Lower leg skin (tissue), 4 donors: ENCODE results near the gene POLDIP3. TPM values are rescaled to one million over a fixed set of nuclear protein-coding genes. Genes with fewer than 3 reads are reported as not detected.
"Not testable (repeated sequence)": the region's sequence is repeated elsewhere in the genome, so short reads cannot be mapped to it uniquely, and the experiment has no call there.

Experiments used
- DNase-seq, 2 donors: peaks; one replicate each; pipeline ENCODE4 v3.0.0-alpha.2; 2019; ENCODE audit warnings: low spot score in 2 of 2
- H3K4me3 ChIP-seq: fragments of 200-600 bp; sonication (generic); 2 replicates; pipeline ENCODE4 v1.5.1; 2017; ENCODE audit warnings: mild to moderate bottlenecking, low read depth; ENCODE audit not compliant: poor library complexity, severe bottlenecking
- POLR2A ChIP-seq, 2 donors: fragments of 450-650 bp; IDR thresholded peaks; one replicate each; pipeline ENCODE4 v1.6.1; 2016 to 2017; ENCODE audit warnings: antibody characterized with exemption in 2 of 2, mild to moderate bottlenecking in 1 of 2, moderate library complexity in 1 of 2
- WGBS, 2 donors: methylation state at CpG; one replicate each; pipeline ENCODE4 v1.1.5; 2018; 5-methylcytosine and 5-hydroxymethylcytosine counted together
- intact Hi-C: fragments of 100-400 bp; cut with DNase I; formaldehyde crosslinking; loops from one replicate; pipeline ENCODE4 v1.15.0; 2023; ENCODE audit warnings: low total_unique reads
- total RNA-seq, 4 donors: library from RNA; depleted of rRNA; stranded (reverse); fragments of >200 nt; gene quantifications; one replicate each; pipeline ENCODE4 v1.1.0, GENCODE V29; 2016
- TF ChIP-seq, protein P1 (sequence below), 3 donors: fragments of 450-650 bp; IDR thresholded peaks; one replicate each; pipeline ENCODE4 v1.5.1; 2016; ENCODE audit warnings: antibody characterized with exemption in 3 of 3, mild to moderate bottlenecking in 3 of 3, moderate library complexity in 2 of 3

POLDIP3 gene
- total RNA-seq, 4 donors from 2014 or later, result 29.6 to 41.8 (median 40.8) TPM

DNA sequence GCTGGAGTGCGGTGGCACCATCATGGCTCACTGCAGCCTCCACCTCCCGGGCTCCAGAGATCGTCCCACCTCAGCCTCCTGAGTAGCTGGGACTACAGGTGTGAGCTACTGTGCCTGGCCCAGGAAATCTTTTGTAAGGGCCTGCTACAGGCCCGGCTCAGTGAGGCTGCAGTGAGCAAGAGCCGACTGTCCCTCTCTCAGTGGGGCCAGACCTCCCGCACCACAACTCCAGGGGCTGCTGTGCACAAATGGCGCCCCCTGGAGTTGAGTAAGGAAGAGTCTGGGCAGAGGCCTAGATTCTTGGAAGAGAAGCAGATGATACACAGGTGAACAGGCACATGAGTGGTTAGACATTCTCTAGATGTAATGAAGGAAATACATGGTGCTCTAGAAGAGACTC is 53.9 kb downstream of the POLDIP3 start:
- WGBS, 2 donors, result 76 to 77% methylated on average over 7 of the region's 7 CpGs
- TF ChIP-seq, protein P1, sequence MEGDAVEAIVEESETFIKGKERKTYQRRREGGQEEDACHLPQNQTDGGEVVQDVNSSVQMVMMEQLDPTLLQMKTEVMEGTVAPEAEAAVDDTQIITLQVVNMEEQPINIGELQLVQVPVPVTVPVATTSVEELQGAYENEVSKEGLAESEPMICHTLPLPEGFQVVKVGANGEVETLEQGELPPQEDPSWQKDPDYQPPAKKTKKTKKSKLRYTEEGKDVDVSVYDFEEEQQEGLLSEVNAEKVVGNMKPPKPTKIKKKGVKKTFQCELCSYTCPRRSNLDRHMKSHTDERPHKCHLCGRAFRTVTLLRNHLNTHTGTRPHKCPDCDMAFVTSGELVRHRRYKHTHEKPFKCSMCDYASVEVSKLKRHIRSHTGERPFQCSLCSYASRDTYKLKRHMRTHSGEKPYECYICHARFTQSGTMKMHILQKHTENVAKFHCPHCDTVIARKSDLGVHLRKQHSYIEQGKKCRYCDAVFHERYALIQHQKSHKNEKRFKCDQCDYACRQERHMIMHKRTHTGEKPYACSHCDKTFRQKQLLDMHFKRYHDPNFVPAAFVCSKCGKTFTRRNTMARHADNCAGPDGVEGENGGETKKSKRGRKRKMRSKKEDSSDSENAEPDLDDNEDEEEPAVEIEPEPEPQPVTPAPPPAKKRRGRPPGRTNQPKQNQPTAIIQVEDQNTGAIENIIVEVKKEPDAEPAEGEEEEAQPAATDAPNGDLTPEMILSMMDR (IDR thresholded peaks at IDR 0.05), result no peak
- TF ChIP-seq POLR2A (IDR thresholded peaks at IDR 0.05), result no peak
- no peak for DNase-seq
- H3K4me3 ChIP-seq, result no peak overlapping the region
- intact Hi-C loops, result no loop called here

DNA sequence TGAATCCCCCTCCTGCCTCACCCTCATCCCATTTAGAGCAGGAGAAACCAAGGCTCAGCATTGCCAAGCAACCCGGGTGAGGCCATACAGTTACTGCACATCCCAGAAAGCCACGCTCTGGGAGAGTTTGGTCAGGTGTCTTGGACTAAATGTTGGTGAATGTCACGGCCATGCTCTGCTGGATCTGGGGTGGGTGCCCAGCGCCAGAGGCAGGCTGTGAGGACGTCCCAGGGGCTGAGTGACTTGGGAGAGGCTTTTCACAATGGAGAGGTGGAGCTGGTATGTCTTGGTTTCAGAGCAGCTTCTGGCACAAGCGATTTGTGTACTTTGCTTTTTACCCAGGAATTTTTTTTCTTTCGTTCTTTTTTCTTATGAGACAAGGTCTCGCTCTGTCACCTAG is 54.3 kb downstream of the POLDIP3 start:
- TF ChIP-seq, protein P1 (IDR thresholded peaks at IDR 0.05), result no peak
- TF ChIP-seq POLR2A (IDR thresholded peaks at IDR 0.05), result no peak
- DNase-seq, result no peak
- H3K4me3 ChIP-seq, result no peak overlapping the region
- WGBS, 2 donors, result 76 to 80% methylated on average over 8 of the region's 8 CpGs
- intact Hi-C loops, result no loop called here

DNA sequence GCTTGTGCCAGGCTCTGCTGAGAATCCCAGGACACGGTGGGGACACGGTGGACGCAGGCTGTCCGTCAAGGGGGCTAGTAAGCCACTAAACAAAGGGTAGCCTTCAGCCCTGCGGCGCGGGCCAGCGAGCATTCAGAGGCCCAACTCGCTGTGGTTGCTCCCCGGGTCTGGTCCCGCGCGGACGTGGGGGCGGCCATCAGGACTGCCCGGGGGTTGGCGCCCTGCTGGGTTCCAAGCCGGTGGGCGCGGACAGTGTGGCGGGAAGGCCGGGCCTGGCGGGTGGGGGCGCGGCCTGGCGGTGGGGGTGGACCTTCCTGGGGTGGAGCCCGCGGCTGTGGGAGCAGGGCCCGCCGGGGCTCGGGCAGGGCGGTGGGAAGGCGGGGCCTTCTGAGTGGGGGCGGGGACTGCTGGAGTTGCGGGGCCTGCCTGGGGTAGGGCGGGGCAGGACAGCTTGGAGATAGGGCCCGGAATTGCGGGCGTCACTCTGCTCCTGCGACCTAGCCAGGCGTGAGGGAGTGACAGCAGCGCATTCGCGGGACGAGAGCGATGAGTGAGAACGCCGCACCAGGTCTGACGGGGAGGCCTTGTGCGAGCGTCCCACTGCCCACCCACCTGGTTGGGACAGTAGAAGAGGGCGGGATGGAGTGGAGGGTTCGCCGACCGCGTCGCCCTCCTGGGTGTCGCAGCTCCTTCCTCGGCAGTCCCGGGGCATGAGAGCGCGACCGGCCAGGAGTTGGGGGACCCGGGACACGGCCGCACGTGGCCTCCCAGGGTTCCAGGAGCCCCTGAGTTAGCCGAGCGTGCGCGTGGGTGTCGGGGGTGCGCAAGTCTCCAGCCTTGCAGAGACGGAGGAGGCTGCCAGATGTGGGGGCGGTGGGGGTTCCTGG is 61.0 kb downstream of the POLDIP3 start, which contains the start of gene SERHL2:
SERHL2 (plus strand) TSS at position 482 of the 887 bp plus-strand sequence; CDS start at position 547, 65 bp downstream.
- 2% methylated on average over 29 to 46 of the region's 75 CpGs for WGBS, 2 donors
- H3K4me3 ChIP-seq, result peak within 1 kb of the TSS; percentile 21
- TF ChIP-seq, protein P1 (IDR thresholded peaks at IDR 0.05), result no peak
- TF ChIP-seq POLR2A (IDR thresholded peaks at IDR 0.05), result no peak
- peak; percentile 79 to 98 for DNase-seq
- intact Hi-C loops, result no loop called here

DNA sequence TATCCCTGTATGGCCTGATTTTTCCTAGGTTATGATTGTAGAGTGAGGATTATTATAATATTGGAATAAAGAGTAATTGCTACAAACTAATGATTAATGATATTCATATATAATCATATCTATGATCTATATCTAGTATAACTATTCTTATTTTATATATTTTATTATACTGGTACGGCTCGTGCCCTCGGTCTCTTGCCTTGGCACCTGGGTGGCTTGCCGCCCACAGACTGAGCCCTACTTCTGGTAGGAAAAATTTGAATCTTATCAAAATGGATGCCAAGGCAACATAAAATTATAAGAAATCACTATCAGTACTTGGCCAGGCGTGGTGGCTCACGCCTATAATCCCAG is 62.4 kb downstream of the POLDIP3 start:
- intact Hi-C loops, H3K4me3 ChIP-seq: not testable (repeated sequence)

DNA sequence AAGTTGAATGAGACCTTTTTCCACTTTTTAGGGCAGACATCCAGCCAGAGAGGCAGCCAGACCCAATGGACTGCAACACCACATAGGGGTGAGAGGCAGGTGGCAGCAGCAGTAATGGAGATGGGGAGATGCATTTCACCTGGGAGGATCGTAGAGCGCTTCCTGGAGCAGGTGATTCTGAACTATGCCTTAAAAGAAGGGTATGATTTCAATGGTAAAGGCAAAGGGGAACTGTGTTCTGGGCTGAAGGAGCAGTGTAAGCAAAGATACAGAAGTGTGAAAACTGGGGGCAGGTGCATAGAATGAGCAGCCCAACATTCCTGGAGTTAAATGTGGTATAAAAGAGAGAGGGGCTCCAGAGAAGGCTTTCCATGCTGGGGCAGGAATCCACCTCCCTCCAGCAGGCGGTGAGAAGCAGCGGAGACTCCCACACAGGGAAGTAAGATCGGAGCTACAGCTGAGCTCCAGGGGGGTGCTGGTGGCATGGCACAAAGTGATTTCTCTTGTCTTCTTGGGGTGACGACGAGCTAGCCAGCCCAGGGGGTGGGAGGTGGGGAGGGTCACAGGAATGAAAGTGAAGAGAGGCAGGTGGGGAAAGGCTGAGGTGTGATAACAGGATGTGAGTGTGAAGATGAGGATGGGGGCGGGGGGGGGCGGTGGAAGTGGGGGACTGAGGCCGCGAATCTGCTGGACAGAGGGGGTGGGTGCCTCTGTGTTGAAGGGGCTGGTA is 65.2 kb downstream of the POLDIP3 start:
- intact Hi-C loops, result no loop called here
- H3K4me3 ChIP-seq, result no peak overlapping the region
- no peak for DNase-seq
- TF ChIP-seq, protein P1 (IDR thresholded peaks at IDR 0.05), result no peak
- no peak for TF ChIP-seq POLR2A (IDR thresholded peaks at IDR 0.05)
- WGBS, 2 donors, result 74 to 81% methylated on average over 11 of the region's 11 CpGs

More for the DNA sequence above, 62.4 kb downstream of the POLDIP3 start:
- WGBS, 2 donors, result 71 to 73% methylated on average over 6 of the region's 6 CpGs
- not testable (repeated sequence) for DNase-seq
